IPS-15b (cell line): ENCODE measurements around the gene SCAF11.
"Not testable (repeated sequence)": the region's sequence is repeated elsewhere in the genome, so short reads cannot be mapped to it uniquely, and the experiment has no call there.

Experiments used
- H3K27me3 ChIP-seq: one replicate; pipeline ENCODE4 v1.6.1; 2013; ENCODE audit warnings: low read length; ENCODE audit not compliant: control insufficient read depth, insufficient read depth
- H3K36me3 ChIP-seq: one replicate; pipeline ENCODE4 v1.6.1; 2013; ENCODE audit warnings: low read length; ENCODE audit not compliant: control insufficient read depth, insufficient read depth
- H3K4me1 ChIP-seq: one replicate; pipeline ENCODE4 v1.6.1; 2013; ENCODE audit warnings: mild to moderate bottlenecking, low read length; ENCODE audit not compliant: control insufficient read depth, insufficient read depth
- H3K4me3 ChIP-seq: one replicate; pipeline ENCODE4 v1.5.1; 2013; ENCODE audit warnings: low read depth, low read length
- H3K9ac ChIP-seq: one replicate; pipeline ENCODE4 v1.6.1; 2013; ENCODE audit warnings: low read depth, mild to moderate bottlenecking, low read length
- H3K9me3 ChIP-seq: one replicate; pipeline ENCODE4 v1.6.1; 2013; ENCODE audit warnings: mild to moderate bottlenecking, low read length; ENCODE audit not compliant: control insufficient read depth, insufficient read depth

Gene SCAF11, protein sequence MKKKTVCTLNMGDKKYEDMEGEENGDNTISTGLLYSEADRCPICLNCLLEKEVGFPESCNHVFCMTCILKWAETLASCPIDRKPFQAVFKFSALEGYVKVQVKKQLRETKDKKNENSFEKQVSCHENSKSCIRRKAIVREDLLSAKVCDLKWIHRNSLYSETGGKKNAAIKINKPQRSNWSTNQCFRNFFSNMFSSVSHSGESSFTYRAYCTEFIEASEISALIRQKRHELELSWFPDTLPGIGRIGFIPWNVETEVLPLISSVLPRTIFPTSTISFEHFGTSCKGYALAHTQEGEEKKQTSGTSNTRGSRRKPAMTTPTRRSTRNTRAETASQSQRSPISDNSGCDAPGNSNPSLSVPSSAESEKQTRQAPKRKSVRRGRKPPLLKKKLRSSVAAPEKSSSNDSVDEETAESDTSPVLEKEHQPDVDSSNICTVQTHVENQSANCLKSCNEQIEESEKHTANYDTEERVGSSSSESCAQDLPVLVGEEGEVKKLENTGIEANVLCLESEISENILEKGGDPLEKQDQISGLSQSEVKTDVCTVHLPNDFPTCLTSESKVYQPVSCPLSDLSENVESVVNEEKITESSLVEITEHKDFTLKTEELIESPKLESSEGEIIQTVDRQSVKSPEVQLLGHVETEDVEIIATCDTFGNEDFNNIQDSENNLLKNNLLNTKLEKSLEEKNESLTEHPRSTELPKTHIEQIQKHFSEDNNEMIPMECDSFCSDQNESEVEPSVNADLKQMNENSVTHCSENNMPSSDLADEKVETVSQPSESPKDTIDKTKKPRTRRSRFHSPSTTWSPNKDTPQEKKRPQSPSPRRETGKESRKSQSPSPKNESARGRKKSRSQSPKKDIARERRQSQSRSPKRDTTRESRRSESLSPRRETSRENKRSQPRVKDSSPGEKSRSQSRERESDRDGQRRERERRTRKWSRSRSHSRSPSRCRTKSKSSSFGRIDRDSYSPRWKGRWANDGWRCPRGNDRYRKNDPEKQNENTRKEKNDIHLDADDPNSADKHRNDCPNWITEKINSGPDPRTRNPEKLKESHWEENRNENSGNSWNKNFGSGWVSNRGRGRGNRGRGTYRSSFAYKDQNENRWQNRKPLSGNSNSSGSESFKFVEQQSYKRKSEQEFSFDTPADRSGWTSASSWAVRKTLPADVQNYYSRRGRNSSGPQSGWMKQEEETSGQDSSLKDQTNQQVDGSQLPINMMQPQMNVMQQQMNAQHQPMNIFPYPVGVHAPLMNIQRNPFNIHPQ (N-terminal part only)

DNA sequence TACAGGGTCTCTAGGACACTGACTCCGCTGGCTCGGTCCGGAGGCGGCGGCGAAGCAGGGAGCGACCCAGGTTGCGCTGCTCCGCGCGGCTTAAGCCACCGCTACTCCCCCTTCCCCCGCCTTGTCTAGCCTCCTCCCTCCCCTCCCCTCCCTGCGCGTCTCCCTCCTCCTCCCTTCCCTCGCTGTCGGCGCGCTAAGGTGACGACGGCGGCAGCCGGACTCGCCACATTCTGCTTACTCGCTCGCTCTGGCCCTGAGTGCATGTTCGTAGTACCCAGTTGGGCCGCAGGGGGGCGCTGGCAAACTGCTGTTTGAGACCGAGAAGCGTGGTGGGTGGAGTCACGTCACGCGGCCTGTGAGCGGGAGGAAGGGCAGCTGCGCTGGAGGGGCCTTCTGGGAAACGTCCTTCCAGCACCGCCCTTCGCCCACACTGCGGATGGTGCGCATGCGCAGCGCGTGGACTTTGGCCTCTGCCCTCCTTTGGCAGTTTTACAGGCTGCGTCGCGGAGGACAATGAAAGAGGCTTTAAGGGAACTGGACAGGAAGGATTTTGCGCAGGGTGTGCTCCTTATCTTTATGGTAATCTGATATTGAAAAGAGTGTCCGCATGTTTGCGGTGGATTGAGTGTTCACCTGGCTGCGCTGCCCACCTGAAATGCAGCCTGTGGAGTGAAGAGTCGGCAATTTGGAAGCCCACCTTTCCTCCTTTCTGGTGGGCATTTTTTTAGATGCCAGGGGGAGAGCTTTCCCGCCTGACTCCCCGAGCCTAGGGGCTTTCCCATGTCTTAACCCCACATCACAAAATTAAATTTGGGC is at the start of gene SCAF11:
Gene SCAF11, minus strand, starts transcription at position 107 of the 816 bp plus-strand sequence. CDS start 26,407 bp downstream, outside the sequence.
- H3K27me3 ChIP-seq, result no peaks in the 10 kb centered on the region
- H3K9me3 ChIP-seq, result no peaks in the 10 kb centered on the region
- no peaks in the 10 kb centered on the region for H3K36me3 ChIP-seq
- peak within 1 kb of the TSS; percentile 91 for H3K4me3 ChIP-seq
- H3K4me1 ChIP-seq, result peaks cover 11% of the 10 kb centered on the region
- peak within 1 kb of the TSS; percentile 90 for H3K9ac ChIP-seq

DNA sequence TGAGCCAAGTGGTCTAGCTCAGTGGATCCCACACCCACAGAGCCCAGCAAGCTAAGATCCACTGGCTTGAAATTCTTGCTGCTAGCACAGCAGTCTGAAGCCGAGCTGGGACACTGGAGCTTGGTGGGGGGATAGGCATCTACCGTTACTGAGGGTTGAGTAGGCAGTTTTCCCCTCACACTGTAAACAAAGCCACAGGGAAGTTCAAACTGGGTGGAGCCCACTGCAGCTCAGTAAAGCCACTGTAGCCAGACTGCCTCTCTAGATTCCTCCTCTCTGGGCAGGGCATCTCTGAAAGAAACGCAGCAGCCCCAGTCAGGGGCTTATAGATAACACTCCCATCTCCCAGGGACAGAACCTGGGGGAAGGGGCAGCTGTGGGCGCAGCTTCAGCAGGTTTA is 46.7 kb upstream of the SCAF11 start:
- H3K4me1 ChIP-seq, H3K9me3 ChIP-seq, H3K4me3 ChIP-seq, H3K36me3 ChIP-seq, H3K9ac ChIP-seq, H3K27me3 ChIP-seq: not testable (repeated sequence)

DNA sequence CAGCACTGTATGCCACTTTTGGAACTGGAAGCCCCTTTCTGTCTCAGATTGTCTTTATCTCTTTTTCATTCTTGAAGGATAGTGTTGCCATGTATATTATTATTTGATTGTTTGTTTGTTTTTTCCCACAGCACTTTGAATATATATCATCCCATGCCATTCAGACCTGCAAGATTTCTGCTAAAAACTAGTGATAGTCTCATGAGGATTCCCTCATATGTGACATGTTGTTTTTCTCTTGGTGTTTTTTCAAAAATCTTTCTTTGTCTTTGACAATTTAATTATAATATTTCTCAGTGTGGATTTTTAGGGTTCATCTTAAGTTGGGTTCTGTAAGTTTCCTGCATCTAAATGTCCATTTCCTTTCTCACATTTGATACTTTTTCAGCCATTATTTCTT is 36.8 kb upstream of the SCAF11 start:
- no peaks in the 10 kb centered on the region for H3K36me3 ChIP-seq
- no peak overlapping the region for H3K9ac ChIP-seq
- no peak overlapping the region for H3K4me3 ChIP-seq
- no peaks in the 10 kb centered on the region for H3K4me1 ChIP-seq
- no peaks in the 10 kb centered on the region for H3K27me3 ChIP-seq
- peaks cover 5% of the 10 kb centered on the region for H3K9me3 ChIP-seq

DNA sequence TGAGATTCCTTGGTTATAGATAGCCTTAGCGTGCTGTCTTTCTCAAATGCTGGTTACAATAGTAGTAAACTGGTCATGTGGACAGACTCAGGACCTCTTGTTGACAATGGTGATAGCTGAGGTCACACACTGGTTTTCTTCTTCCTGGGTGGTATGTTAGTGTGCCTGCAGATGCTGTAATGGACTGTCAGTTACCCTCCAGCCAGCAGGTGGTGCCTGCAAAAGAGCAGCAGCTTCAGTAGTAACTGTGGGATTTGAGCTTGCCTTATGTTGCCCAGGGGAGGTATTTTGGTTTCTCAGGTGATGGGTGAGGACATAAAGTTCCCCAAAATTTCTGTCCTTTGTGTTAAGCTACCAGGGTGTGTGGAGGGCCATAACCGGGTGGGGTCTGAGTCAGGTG is 33.7 kb upstream of the SCAF11 start:
- no peaks in the 10 kb centered on the region for H3K4me1 ChIP-seq
- H3K27me3 ChIP-seq, result no peaks in the 10 kb centered on the region
- H3K36me3 ChIP-seq, result no peaks in the 10 kb centered on the region
- peaks cover 5% of the 10 kb centered on the region for H3K9me3 ChIP-seq
- H3K4me3 ChIP-seq, result no peak overlapping the region
- no peak overlapping the region for H3K9ac ChIP-seq

DNA sequence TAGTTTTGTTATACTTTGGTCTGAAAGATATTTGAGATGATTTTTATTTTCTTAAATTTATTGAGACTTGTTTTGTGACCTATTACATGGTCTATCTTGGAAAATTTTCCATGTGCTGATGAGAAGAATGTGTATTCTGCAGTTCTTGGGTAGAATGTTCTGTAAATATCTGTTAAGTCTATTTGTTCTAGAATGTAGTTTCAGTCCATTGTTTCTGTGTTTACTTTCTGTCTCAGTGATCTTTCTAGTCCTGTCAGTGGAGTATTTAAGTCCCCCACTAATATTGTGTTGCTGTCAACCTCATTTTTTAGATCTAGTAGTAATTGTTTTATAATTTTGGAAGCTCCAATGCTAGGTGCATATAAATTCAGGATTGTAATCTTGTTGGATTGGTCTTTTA is 30.4 kb upstream of the SCAF11 start:
- Histone ChIP-seq H3K4me3 (no peak overlapping the region), H3K9me3 (no peaks in the 10 kb centered on the region), H3K36me3 (no peaks in the 10 kb centered on the region), H3K9ac (no peak overlapping the region), H3K4me1 (no peaks in the 10 kb centered on the region), H3K27me3 (no peaks in the 10 kb centered on the region)

DNA sequence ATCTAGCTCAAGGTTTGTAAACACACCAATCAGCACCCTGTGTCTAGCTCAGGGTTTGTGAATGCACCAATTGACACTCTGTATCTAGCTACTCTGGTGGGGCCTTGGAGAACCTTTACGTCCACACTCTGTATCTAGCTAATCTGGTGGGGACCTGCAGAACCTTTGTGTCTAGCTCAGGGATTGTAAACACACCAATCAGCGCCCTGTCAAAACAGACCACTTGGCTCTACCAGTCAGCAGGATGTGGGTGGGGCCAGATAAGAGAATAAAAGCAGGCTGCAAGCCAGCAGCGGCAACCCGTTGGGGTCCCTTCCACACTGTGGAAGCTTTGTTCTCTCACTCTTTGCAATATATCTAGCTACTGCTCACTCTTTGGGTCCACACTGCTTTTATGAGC is 28.3 kb upstream of the SCAF11 start:
- H3K4me1 ChIP-seq, H3K36me3 ChIP-seq, H3K27me3 ChIP-seq, H3K9ac ChIP-seq, H3K4me3 ChIP-seq, H3K9me3 ChIP-seq: not testable (repeated sequence)

DNA sequence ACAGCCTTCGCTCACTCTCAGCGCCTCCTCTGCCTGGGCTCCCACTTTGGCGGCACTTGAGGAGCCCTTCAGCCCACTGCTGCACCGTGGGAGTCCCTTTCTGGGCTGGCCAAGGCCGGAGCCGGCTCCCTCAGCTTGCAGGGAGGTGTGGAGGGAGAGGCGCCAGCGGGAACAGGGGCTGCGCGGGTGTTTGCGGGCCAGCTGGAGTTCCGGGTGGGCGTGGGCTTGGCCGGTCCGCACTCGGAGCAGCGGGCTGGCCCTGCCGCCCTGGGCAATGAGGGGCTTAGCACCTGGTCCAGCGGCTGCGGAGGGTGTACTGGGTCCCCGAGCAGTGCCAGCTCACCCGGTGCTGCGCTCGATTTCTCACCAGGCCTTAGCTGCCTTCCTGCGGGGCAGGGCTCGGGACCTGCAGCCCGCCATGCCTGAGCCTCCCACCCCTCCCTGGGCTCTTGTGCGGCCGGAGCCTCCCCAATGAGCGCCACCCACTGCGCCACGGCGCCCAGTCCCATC is 27.5 kb upstream of the SCAF11 start:
- H3K4me1 ChIP-seq, H3K27me3 ChIP-seq, H3K4me3 ChIP-seq, H3K9ac ChIP-seq, H3K9me3 ChIP-seq, H3K36me3 ChIP-seq: not testable (repeated sequence)

DNA sequence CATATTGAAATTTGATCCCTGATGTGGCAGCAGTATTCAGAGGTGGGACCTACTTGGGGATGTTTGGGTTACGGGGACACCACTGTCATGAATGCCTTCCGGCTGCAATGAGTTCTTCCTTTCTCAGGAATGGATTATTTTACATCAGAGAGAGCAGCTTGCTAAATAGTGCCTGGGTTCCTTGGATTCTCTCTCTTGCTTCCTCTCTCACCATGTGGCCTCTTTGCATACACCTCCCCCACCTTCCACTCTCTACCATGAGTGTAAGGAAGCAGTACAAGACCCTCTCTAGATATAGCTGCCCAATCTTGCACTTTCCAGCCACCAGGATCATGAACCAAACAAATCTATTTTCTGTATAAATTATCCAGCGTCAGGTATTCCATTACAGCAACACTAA is 15.4 kb upstream of the SCAF11 start:
- H3K9me3 ChIP-seq, result no peaks in the 10 kb centered on the region
- no peak overlapping the region for H3K9ac ChIP-seq
- H3K4me3 ChIP-seq, result no peak overlapping the region
- no peaks in the 10 kb centered on the region for H3K36me3 ChIP-seq
- peaks cover 3% of the 10 kb centered on the region for H3K4me1 ChIP-seq
- H3K27me3 ChIP-seq, result no peaks in the 10 kb centered on the region

DNA sequence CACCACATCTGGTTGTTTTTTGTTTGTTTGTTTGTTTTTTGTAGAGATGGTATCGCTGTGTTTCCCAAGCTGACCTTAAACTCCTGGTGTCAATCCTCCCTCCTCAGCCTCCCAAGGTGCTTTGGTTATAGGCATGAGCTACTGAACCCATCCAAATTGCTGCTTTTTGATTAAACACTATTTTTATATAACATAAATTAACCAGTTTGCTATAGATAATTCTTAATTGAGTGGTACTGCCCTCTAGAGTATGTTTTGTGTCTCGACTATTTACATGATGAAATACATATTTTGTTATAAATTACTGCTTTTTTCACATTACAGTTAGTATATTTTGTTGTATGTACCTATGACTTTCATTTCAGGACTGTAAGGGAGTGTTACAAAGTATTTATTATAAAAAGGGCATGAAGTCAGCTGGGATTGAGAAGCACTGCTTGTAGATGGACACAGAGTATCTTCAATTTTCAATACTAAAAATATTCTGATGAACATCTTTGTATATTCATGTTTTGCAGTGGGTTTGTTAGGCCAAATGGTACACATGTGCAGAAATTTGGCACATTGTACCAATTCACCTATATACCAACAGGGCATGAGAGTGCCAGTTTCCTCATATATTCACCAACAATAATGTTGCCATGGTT is 14.9 kb upstream of the SCAF11 start:
- H3K4me3 ChIP-seq, result no peak overlapping the region
- no peaks in the 10 kb centered on the region for H3K27me3 ChIP-seq
- H3K36me3 ChIP-seq, result no peaks in the 10 kb centered on the region
- peaks cover 3% of the 10 kb centered on the region for H3K4me1 ChIP-seq
- H3K9me3 ChIP-seq, result no peaks in the 10 kb centered on the region
- H3K9ac ChIP-seq, result no peak overlapping the region

DNA sequence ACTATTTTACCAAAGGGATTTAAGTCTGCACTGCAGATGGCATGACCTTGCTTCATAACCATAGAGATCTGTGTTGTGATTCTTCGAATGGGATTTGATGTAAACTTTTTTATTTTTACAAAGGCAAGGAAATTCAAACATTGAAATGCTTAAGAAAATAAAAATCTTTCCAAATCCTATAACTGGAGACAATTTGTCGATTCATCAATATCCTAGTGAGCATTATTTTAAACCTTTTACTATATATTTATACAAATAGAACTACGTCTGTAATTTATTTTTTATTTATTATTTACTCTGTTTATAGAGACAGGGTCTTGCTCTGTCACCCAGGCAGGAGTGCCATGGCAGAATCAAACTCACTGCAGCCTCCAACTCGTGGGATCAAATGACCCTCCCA is 14.3 kb upstream of the SCAF11 start:
- Histone ChIP-seq H3K4me3 (no peak overlapping the region), H3K9ac (no peak overlapping the region), H3K36me3 (no peaks in the 10 kb centered on the region), H3K27me3 (no peaks in the 10 kb centered on the region), H3K4me1 (peaks cover 3% of the 10 kb centered on the region), H3K9me3 (no peaks in the 10 kb centered on the region)
